Midbrain (tissue), 1 donor: Measurements from ENCODE around the gene TXNDC17.
"Not testable (repeated sequence)": the region's sequence is repeated elsewhere in the genome, so short reads cannot be mapped to it uniquely, and the experiment has no call there.

Experiments
- DNase-seq: peaks from one replicate; lab custom pipeline; 2025; lab: John Stamatoyannopoulos, UW

TXNDC17 gene

GRCh38 chr17:6640536-6641246 is at the start of gene TXNDC17, which contains the start of gene KIAA0753:
Gene TXNDC17 (plus strand): TSS chr17:6641060. CDS start chr17:6641083, 23 bp downstream.
Gene KIAA0753 (minus strand): TSS chr17:6640711. CDS start chr17:6635103, 5,608 bp downstream.
- peak; percentile 87 for DNase-seq

GRCh38 chr17:6591599-6592158 is 49.2 kb upstream of the TXNDC17 start:
- DNase-seq, result no peak

- DNase-seq, result no peak
Observed at GRCh38 chr17:6592173-6592572, 48.7 kb upstream of the TXNDC17 start.

DNA sequence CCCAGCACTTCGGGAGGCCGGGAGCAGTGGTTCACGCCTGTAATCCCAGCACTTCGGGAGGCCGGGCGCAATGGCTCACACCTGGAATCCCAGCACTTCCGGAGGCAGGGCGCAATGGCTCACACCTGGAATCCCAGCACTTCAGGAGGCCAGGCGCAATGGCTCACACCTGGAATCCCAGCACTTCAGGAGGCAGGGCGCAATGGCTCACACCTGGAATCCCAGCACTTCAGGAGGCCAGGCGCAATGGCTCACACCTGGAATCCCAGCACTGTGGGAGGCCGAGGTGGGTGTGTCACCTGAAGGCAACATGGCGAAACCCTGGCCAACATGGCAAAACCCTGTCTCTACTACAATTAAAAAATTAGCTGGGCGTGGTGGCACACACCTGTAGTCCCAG is 47.5 kb upstream of the TXNDC17 start:
- not testable (repeated sequence) for DNase-seq

GRCh38 chr17:6596081-6596480 is 44.8 kb upstream of the TXNDC17 start:
- no peak for DNase-seq

- DNase-seq, result no peak
Observed at GRCh38 chr17:6596511-6596910, 44.3 kb upstream of the TXNDC17 start.

DNA sequence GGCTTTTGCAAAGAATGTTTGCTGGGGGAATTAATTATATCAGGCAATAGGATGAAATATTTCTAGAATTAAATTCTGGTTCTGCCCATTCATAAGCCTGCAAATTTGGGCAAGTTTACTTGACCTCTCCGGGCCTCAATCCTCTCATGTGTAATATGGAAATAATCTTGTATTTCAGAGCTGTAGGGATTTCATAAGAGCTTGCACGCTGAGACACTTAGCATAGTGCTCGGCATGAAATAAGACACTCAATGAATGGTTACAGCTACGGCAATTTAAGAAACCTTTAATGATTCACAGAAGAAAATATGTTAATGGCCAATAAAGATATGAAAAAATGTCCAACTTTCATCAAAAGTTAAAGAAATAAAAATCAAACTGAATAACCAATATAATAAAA is 43.9 kb upstream of the TXNDC17 start:
- DNase-seq, result no peak

DNA sequence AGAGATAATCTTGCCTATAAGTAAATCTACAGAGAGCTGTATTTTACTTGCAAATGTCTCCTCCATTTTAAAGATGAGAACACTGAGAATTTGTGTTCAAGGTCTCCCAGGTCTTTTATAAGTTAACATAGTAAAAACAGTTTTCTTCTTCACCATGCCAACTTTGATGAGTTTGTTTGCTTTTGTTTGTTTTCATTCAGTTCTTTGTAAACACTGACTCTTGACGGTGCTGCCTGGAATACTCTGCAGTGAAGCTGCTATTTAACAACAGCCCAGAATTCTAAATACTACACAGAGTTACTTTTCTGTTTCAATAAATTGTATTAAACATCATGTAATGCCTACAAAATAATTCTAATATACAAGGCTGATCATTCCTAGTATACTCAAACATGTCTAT is 43.1 kb upstream of the TXNDC17 start:
- no peak for DNase-seq

- peak; percentile 58 for DNase-seq
Observed at GRCh38 chr17:6599364-6599763, 41.5 kb upstream of the TXNDC17 start.

DNA sequence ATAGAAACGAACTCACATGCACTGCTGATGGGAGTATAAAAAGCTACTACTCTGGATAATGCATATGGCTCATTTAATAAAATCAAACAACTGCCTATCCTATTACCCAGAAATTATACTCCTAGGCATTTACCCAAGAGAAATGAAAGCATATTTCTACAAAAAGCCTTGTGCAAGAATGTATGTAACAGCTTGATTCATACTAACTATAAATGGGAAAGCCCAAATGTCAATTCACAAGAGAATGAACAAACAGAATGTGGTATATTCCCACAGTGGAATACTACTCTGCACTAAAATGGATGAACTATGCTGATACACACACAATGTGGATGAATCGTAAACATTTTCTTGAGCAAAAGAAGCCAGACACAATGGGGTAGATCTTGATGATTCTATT is 38.7 kb upstream of the TXNDC17 start:
- no peak for DNase-seq

- DNase-seq, result no peak
Observed at GRCh38 chr17:6603744-6604325, 37.0 kb upstream of the TXNDC17 start.

DNA sequence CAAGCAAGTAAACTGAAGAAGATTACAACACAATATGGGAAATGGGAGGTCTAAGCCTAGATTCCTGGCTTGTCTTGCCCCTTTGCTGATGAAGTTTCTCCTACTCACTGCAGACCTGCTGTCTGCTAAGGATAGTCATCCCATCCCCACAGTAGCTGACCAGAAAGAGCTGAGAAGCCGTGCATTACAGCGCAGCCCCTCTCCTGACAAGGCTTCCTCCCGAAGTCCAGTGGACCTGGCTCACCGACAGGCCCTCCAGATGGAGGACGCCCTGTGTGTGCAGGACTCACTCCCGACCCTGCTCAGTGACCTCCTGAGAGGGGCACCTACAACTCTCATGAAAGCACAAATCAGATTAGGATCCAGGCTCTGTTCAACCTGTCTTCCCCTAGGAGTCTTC is 35.7 kb upstream of the TXNDC17 start:
- no peak for DNase-seq

DNA sequence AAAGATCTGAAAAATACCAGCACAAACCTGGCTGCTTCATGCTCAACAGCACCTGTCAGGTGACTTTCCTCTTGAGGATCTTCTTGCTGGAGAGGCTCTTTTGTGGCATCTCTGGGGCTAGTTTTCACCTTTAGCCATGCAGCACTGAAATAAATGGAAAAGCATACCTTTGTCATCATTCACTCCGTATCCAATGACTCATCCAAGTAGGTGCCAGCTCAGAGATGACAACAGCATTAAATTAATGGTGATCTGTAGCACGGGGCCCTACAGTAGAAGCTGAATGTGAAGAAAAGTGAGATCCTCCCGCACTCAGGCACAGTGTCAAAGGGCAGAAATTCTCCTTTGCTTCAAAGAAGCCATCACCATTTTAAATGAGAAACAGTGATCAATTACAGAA is 32.5 kb upstream of the TXNDC17 start:
- DNase-seq, result no peak

- DNase-seq, result no peak
Observed at GRCh38 chr17:6610011-6610410, 30.8 kb upstream of the TXNDC17 start.

GRCh38 chr17:6611231-6611630 is 29.6 kb upstream of the TXNDC17 start:
- no peak for DNase-seq

DNA sequence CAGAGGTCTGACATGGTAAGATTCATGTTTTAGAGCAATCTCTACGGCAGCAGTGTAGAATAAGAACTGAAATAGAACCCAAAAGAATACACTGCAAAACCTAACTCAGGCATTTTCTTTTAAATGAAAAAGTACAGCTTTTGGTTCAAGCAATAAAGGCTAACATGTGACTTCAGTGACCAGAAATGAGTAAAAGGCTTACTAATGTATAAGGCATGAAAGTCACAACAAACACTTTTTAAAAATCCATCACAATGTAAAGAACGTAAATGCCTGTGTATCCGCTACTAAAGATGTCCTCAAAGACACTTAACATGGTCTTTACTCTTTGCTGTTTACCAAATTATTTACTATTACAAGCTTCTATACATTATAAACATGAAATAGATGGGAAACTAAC is 16.9 kb upstream of the TXNDC17 start:
- DNase-seq, result no peak

GRCh38 chr17:6626616-6627015 is 14.2 kb upstream of the TXNDC17 start:
- DNase-seq, result no peak

DNA sequence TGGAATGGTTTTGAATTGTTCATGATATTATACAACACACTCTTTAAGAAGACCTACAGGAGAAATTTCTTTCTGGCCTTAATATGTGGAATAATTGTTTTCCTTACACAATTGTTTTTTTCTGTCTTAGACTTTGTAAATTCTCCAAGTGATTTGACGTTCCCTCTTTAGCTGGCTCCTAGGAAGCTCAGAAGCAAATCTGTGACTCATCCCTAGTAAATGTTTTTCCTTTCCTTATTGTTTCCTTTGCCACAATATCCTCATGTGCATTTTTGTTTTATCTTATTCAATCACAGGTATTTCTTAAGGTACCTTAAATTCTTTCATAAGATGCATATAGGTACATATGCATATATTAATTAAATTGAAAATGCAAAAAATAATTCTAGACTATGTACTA is 13.8 kb upstream of the TXNDC17 start:
- DNase-seq, result no peak

- no peak for DNase-seq
Observed at GRCh38 chr17:6630390-6630789, 10.5 kb upstream of the TXNDC17 start.

DNA sequence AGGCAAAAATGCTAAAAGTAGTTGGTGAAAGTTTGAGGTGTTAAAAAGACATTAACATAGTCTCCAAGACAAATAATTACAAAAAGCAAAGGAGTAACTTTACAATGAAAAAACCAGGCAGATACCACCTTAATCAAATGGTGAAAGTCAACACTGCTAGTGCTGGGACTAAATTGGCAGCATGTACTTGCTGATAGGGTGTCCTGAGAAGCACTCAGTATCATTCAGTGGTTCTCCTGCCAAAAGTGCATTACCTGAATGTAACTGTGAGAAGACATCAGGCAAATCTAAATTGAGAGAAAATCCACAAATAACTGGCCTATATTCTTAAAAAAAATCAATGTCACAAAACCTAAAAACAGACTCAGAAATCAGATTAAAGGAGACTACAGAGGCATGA is 8.3 kb upstream of the TXNDC17 start:
- no peak for DNase-seq

GRCh38 chr17:6633263-6633662 is 7.6 kb upstream of the TXNDC17 start:
- no peak for DNase-seq

- DNase-seq, result no peak
Observed at GRCh38 chr17:6636105-6636504, 4.8 kb upstream of the TXNDC17 start.

- DNase-seq, result no peak
Observed at GRCh38 chr17:6636616-6637457, 4.0 kb upstream of the TXNDC17 start.
